GM08714 (cell line): ENCODE results near the gene TEX14.
A peak's percentile ranks its signal among the peaks of the same experiment; 100 is the strongest.

Experiments used
- H3K4me3 ChIP-seq: fragments of 200-500 bp; sonication (Bioruptor generic); 2 replicates; pipeline ENCODE4 v1.5.1; 2014; ENCODE audit warnings: mild to moderate bottlenecking, low read length, inconsistent platforms
- ZNF274 ChIP-seq: IDR thresholded peaks from 2 replicates; pipeline ENCODE4 v1.6.1; 2012; ENCODE audit warnings: mild to moderate bottlenecking, low read depth, low read length

Gene TEX14

DNA sequence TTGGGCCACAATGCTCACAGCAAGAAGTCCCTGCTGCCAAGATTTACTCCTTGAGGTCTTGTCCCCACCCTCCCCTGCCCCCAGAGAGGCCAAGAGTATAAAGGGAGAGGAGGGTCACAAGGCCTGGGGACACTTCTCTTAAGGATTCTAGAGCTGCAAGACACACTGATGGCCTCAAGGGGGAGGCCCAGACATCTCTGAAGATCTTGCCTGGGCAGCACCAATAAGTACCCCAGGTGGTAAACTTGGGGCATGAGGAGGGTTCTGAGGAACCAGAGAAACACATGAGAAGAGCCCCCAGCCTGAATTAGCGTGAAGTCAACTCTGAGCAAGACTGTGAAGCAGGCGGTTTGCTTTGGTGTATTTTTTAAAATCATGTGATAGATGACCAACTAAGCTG is 150.6 kb downstream of the TEX14 start:
- no peak overlapping the region for H3K4me3 ChIP-seq
- TF ChIP-seq ZNF274 = no peak

DNA sequence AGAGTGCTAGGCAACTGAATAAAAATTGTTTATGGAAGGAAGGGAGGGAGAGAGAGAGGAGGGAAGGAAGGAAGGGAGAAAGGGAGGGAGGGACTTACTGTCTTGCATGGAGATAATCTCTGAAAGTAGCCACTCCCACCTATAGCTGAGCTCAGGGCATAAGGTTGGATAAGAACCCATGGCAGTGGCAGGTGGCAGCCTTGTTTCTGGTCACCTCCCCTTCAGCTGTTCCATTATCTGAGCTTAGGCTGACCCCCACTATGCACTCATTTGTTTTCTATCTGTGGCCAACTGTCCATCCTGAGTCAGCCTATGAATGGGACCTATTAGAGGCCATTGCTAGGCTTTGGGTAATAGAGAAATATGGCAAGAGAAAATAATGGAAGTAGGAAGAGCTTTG is 152.1 kb downstream of the TEX14 start:
- no peak overlapping the region for H3K4me3 ChIP-seq
- TF ChIP-seq ZNF274 = no peak

DNA sequence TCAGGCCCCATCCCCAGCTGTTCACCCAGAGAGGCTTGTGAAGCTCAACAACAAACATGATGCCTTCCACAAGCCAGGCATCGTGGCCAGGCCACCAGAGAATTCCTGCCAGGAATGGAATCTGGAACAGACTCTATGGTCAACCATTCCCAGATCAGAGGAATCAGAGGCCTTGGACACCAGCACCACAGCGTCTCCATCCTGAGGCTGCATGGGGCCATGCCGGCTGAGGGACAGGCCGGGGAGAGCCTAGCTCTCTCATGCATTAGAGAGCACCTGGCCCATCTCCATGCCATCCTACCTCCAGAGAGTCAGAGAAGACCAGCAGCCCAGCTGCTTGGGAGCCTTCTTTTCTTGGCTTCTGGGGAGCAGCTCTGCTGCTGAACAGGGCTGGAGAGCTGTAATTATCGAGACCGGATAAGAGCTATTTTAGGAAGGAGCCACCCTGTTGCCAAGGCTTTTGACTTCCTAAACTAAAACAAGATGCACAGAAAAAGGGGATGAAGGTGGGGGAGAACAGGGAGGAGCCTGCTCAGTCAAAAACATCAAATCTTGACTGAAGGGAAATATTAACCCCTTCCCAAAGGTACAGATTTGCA is 152.9 kb downstream of the TEX14 start:
- no peak for TF ChIP-seq ZNF274
- no peak overlapping the region for H3K4me3 ChIP-seq

GRCh38 chr17:58537266-58537665 is 154.6 kb downstream of the TEX14 start:
- no peak overlapping the region for H3K4me3 ChIP-seq
- TF ChIP-seq ZNF274 = no peak

DNA sequence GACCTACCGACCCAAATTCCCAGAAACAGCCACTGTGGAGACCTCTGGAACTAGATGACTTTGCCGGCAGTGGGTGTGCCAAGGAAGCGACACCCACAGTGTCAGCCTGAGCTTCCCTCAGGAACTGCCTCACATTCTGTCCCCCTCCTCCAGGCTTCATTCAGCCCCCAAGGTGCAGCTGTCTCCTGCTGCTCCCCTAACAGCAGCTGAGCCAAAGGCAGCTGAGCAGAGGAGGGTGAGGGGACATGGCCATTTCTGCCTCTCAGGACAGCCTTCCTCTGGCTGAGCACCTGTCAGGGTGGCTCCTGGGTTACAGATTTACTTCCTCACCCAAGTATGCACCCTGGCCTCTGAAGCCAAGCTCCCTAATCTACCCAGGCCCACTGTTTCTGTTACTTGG is 155.3 kb downstream of the TEX14 start:
- no peak for TF ChIP-seq ZNF274
- H3K4me3 ChIP-seq = no peak overlapping the region

DNA sequence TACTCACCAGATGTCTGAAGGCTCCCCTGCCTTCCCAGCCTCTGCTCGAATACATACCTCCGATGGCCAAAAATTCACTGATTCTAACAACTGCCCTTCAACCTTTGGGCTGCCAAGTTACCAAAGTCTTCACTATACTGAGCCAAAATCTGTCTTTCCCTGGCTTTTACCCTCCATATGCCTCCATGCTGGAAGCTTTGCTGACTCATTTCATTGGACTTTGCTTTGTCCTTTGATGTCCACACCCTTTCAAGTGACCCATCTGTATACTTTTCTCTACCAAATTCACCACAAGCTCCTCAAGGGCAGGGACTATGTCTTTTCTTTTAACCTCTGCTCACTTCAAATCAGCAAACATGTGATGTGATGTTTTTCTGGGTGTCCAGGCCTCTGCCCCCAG is 156.4 kb downstream of the TEX14 start:
- no peak overlapping the region for H3K4me3 ChIP-seq
- no peak for TF ChIP-seq ZNF274

- no peak overlapping the region for H3K4me3 ChIP-seq
- no peak for TF ChIP-seq ZNF274
Measured at GRCh38 chr17:58534901-58535421, 156.9 kb downstream of the TEX14 start.

GRCh38 chr17:58534331-58534730 is 157.5 kb downstream of the TEX14 start:
- no peak for TF ChIP-seq ZNF274
- H3K4me3 ChIP-seq = no peak overlapping the region

DNA sequence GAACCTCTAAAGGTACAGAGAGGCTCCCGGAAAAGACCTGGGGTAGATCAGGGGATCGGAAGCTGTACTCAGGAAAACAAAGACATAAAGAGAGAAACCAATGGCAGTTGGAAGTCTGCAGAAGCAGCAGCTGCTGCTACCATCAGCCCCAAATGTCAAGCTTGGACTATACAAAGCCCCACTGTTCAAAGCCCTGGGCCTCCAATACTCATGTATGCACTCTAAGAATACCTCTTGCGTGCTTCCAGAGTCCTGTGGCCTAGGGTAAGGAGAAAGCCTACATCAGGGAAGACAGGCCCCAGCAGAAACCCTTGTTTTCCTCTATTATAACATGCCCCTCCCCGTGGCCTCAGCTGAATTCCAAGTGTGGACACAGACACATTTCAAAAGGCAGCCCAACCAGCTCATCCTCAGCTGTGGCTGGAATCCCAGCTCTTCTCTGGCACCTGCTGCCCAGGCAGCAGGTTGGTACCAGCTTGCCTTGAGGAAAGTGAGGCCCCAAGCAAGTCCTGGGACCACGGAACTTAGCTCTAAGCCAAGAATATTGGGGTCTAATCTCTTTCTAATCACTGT is 158.1 kb downstream of the TEX14 start:
- H3K4me3 ChIP-seq = no peak overlapping the region
- TF ChIP-seq ZNF274 = no peak

- no peak overlapping the region for H3K4me3 ChIP-seq
- no peak for TF ChIP-seq ZNF274
Measured at GRCh38 chr17:58532555-58532951, 159.3 kb downstream of the TEX14 start.

DNA sequence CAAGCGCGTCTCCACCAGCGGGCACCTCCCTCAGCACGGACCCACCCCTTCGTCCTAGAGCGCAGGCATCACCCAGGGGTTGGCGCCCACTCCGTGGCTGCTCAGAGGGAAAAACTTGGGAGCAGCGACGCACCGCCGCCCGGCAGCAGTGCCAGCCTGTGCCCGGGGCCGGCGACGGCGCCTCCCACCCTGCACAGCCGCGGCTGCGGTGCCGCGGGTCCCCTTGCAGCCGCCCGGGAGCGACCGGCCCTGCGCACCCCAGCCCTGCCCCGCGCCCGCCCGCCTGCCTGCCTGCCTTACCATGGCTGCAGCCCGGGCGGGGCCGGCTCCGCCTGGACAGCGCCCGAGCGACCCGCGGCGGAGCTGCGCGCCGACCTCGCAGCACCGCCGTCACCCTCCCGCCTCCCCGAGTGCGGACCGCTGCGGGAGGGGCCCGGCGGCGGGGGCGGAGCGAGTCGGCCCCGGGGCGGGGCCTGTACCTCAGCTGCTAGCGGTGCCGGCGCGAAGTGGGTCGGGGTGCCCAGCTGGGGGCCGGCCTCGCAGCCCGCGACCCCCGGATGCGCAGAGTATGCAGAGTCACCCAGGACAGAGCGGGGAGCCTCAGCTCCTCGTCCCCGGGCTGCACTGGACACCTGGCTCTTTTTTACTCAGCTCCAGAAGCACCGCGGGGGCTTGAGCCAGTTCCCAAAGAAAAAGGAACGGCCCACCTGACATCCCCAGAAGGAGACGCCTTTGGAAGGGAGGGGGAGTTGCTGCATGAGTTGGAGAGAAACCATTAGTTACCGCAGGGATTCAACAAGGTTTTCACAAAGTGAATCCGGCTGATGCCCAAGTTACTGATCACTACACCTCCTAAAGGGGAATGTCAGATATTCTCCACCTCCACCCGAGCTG is 159.9 kb downstream of the TEX14 start:
- no peak for TF ChIP-seq ZNF274
- peak overlapping the region; percentile 7; the same call in 1 of the 2 replicates for H3K4me3 ChIP-seq

DNA sequence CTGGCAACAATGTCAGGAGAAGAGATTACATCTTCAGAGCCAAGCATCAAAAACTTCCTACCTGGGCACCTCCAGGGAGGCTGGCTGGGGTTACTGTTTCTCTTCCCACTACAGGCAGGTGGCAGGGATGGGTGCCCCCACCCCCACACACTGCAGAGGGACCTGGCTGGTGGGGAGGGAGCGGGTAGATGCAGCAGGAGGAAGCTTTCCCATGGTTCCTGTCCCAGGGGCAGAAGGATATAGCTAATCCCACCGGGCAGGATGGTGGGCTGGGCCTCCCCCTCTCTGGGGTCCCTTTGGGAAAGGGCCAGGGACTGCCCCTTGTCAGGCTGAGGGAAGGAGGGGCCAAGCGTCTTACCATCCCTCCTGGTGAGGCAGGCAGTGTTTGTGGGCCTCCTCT is 160.7 kb downstream of the TEX14 start:
- TF ChIP-seq ZNF274 = no peak
- no peak overlapping the region for H3K4me3 ChIP-seq

GRCh38 chr17:58530655-58531054 is 161.2 kb downstream of the TEX14 start:
- no peak for TF ChIP-seq ZNF274
- no peak overlapping the region for H3K4me3 ChIP-seq

DNA sequence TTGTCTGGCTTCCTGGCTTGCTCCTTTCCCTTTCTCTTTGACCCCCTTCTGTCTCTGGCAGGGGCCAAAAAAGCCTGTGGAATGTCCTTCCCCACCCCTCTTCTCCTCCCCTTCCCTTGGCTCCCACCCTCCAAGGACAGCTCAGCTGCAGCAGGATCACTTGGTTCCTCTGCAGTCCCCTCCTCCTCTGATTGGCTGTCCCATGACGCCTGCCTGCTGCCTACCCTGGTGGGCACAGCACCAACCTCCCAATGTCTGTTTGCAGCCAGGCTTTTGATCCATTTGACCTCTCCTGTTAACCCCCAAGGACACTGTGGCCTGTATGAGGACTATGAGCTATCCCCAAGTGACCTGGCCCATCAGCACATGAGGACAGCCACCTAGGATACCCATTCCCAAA is 162.6 kb downstream of the TEX14 start:
- no peak overlapping the region for H3K4me3 ChIP-seq
- TF ChIP-seq ZNF274 = no peak

- no peak for TF ChIP-seq ZNF274
- no peak overlapping the region for H3K4me3 ChIP-seq
Measured at GRCh38 chr17:58528443-58528842, 163.4 kb downstream of the TEX14 start.
